ENCODE data around the gene PDE4D. TPM values are rescaled to one million over a fixed set of nuclear protein-coding genes. Genes with fewer than 3 reads are reported as not detected.

PDE4D gene
- total and polyA plus RNA-seq, 2 donors (not counting 3 experiments of a cell fraction or from before 2014, with no cell fraction given), result 34.5 to 51.2 TPM

DNA sequence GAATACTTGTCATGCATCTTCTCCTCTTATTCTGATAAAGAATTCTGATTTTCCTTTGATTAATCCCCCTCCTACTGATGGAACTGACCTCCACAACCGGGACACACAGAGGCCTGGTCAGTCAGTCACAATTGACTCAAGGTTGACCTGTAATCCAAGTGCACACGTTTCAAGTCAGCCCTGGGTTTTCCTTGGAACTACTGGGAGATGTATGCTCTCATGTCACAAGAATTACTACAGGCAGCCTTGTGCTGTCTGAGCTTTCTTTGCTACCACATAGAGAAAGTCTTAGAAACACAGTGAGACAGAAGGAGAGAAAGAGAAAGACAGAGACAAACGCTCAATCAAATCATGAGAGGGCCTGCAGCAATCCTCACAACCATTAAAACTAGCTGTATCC lies 345.8 kb downstream of the PDE4D start:
- no peak overlapping the region for H2AFZ ChIP-seq (ENCODE audit: low read depth, low read length)
- no peak for DNase-seq (ENCODE audit: low read depth, low spot score)
- no peaks in the 10 kb centered on the region for H3K4me1 ChIP-seq (ENCODE audit: control insufficient read depth, extremely low read depth, insufficient read depth, low read length)
- H3K27me3 ChIP-seq (ENCODE audit: control insufficient read depth in 2 of 2, insufficient read depth in 2 of 2, low read length in 2 of 2), result no peaks in the 10 kb centered on the region
- no peaks in the 10 kb centered on the region for H3K9me3 ChIP-seq (replicated peaks; ENCODE audit: control insufficient read depth, insufficient read depth, low read length)
- no peaks in the 10 kb centered on the region for H4K20me1 ChIP-seq (replicated peaks; ENCODE audit: control insufficient read depth, extremely low read depth, insufficient read depth, low read length)
- dilution Hi-C loops (cut with MboI; ENCODE audit: extremely low pct_ligation_motif_present, low sequenced_read_pairs) (no loop called here), intact Hi-C loops (cut with micrococcal nuclease) (no loop called here)
- H3K9ac ChIP-seq (replicated peaks; ENCODE audit: extremely low read depth, insufficient read depth, low read length), result no peak overlapping the region
- TF ChIP-seq POLR2A (IDR thresholded peaks at IDR 0.05; ENCODE audit: low read depth, low read length) (no peak), JUN (IDR thresholded peaks at IDR 0.05; ENCODE audit: borderline replicate concordance, insufficient read depth, insufficient read length, low read depth) (no peak), GATA2 (IDR thresholded peaks at IDR 0.05; ENCODE audit: insufficient read depth, insufficient read length, low read depth, low read length) (no peak), EZH2 (IDR thresholded peaks at IDR 0.05; ENCODE audit: borderline replicate concordance, low read depth, low read length, severe bottlenecking) (no peak), MYC (IDR thresholded peaks at IDR 0.05; ENCODE audit: low read depth, low read length) (no peak), POLR2AphosphoS5 (IDR thresholded peaks at IDR 0.05; ENCODE audit: insufficient read depth, low read depth, low read length) (no peak), FOS (IDR thresholded peaks at IDR 0.05; ENCODE audit: borderline replicate concordance, insufficient read depth, low read length) (no peak)
- TF ChIP-seq, protein P1, sequence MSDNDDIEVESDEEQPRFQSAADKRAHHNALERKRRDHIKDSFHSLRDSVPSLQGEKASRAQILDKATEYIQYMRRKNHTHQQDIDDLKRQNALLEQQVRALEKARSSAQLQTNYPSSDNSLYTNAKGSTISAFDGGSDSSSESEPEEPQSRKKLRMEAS (IDR thresholded peaks at IDR 0.05; ENCODE audit: insufficient read depth, insufficient read length), result no peak
- TF ChIP-seq, protein P2, sequence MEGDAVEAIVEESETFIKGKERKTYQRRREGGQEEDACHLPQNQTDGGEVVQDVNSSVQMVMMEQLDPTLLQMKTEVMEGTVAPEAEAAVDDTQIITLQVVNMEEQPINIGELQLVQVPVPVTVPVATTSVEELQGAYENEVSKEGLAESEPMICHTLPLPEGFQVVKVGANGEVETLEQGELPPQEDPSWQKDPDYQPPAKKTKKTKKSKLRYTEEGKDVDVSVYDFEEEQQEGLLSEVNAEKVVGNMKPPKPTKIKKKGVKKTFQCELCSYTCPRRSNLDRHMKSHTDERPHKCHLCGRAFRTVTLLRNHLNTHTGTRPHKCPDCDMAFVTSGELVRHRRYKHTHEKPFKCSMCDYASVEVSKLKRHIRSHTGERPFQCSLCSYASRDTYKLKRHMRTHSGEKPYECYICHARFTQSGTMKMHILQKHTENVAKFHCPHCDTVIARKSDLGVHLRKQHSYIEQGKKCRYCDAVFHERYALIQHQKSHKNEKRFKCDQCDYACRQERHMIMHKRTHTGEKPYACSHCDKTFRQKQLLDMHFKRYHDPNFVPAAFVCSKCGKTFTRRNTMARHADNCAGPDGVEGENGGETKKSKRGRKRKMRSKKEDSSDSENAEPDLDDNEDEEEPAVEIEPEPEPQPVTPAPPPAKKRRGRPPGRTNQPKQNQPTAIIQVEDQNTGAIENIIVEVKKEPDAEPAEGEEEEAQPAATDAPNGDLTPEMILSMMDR (IDR thresholded peaks at IDR 0.05; ENCODE audit: extremely low read depth in 1 of 2, insufficient read depth in 1 of 2, low read depth in 1 of 2, low read length in 2 of 2), result no peak
- no peaks in the 10 kb centered on the region for H3K36me3 ChIP-seq (ENCODE audit: control insufficient read depth in 2 of 2, extremely low read depth in 1 of 2, insufficient read depth in 2 of 2, low read length in 2 of 2)
- no peaks in the 10 kb centered on the region for H3K9me1 ChIP-seq (replicated peaks; ENCODE audit: control insufficient read depth, extremely low read depth, insufficient read depth, low read length)
- H3K4me3 ChIP-seq (replicated peaks in 1 of 3; ENCODE audit: insufficient read depth in 1 of 3, low read depth in 1 of 3, low read length in 3 of 3), result no peak overlapping the region
- ChIA-PET CTCF (interaction anchor here (0.9 to 1.4 kb wide), 4 partner anchors 11 to 126 kb away, joined by 3 to 7 read pairs (median 4); no protein-coding TSS in a partner anchor), POLR2A (no interaction called here)
- no peak overlapping the region for H3K27ac ChIP-seq (ENCODE audit: insufficient read depth, low read depth, low read length)
- H3K4me2 ChIP-seq (ENCODE audit: insufficient read depth, low read length), result no peak overlapping the region
- H3K79me2 ChIP-seq (ENCODE audit: control insufficient read depth, insufficient read depth, low read length), result no peaks in the 10 kb centered on the region
- FAIRE-seq, result no peak
- BruUV-seq (replicated peaks), result no TSS peak

All from endothelial cell of umbilical vein (primary cell).